ENCODE measurements around the gene GALK2. TPM values are rescaled to one million over a fixed set of nuclear protein-coding genes. Genes with fewer than 3 reads are reported as not detected.

Gene GALK2
- total RNA-seq, 1 experiment from 2014 or later, result 22.9 TPM

- TF ChIP-seq EZH2 (IDR thresholded peaks at IDR 0.05; ENCODE audit: borderline replicate concordance, low read depth, low read length, poor library complexity, severe bottlenecking) (no peak), CTCF (conservative IDR thresholded peaks at IDR 0.05; ENCODE audit: low read depth, low read length) (no peak)
- Histone ChIP-seq H3K9me3 (ENCODE audit: low read depth, low read length, poor library complexity, severe bottlenecking) (no peaks in the 10 kb centered on the region), H3K36me3 (ENCODE audit: insufficient read depth, low read length, poor library complexity, severe bottlenecking) (no peaks in the 10 kb centered on the region), H3K4me3 (ENCODE audit: low read depth, low read length, poor library complexity, severe bottlenecking) (no peak overlapping the region), H3K27ac (ENCODE audit: low read depth, low read length, poor library complexity, severe bottlenecking) (no peak overlapping the region), H3K27me3 (replicated peaks; ENCODE audit: insufficient read depth, low read depth, low read length, poor library complexity) (no peaks in the 10 kb centered on the region), H3K4me1 (ENCODE audit: insufficient read depth, low read length, poor library complexity, severe bottlenecking) (no peaks in the 10 kb centered on the region)
- BruUV-seq (replicated peaks), result no TSS peak
- ChIA-PET CTCF (no interaction called here), POLR2A (ENCODE audit: low non-redundant PET) (no interaction called here)
- intact Hi-C loops (cut with micrococcal nuclease; ENCODE audit: unreplicated experiment), result no loop called here
- DNase-seq (ENCODE audit: low spot score), result no peak
These were observed 17.6 kb downstream of the GALK2 start for GRCh38 chr15:49187549-49188245.

GRCh38 chr15:49188933-49189332, 18.9 kb downstream of the GALK2 start:
- DNase-seq (ENCODE audit: low spot score), result no peak
- intact Hi-C loops (cut with micrococcal nuclease; ENCODE audit: unreplicated experiment), result no loop called here
- POLR2A ChIA-PET (ENCODE audit: low non-redundant PET), result no interaction called here
- no peak for TF ChIP-seq EZH2 (IDR thresholded peaks at IDR 0.05; ENCODE audit: borderline replicate concordance, low read depth, low read length, poor library complexity, severe bottlenecking)
- no peak for TF ChIP-seq CTCF (conservative IDR thresholded peaks at IDR 0.05; ENCODE audit: low read depth, low read length)
- Histone ChIP-seq H3K9me3 (ENCODE audit: low read depth, low read length, poor library complexity, severe bottlenecking) (no peaks in the 10 kb centered on the region), H3K4me3 (ENCODE audit: low read depth, low read length, poor library complexity, severe bottlenecking) (no peak overlapping the region), H3K36me3 (ENCODE audit: insufficient read depth, low read length, poor library complexity, severe bottlenecking) (no peaks in the 10 kb centered on the region), H3K4me1 (ENCODE audit: insufficient read depth, low read length, poor library complexity, severe bottlenecking) (no peaks in the 10 kb centered on the region), H3K27ac (ENCODE audit: low read depth, low read length, poor library complexity, severe bottlenecking) (no peak overlapping the region), H3K27me3 (replicated peaks; ENCODE audit: insufficient read depth, low read depth, low read length, poor library complexity) (no peaks in the 10 kb centered on the region)
- CTCF ChIA-PET, result no interaction called here
- BruUV-seq (replicated peaks), result no TSS peak

- Histone ChIP-seq H3K4me3 (ENCODE audit: low read depth, low read length, poor library complexity, severe bottlenecking) (no peak overlapping the region), H3K27ac (ENCODE audit: low read depth, low read length, poor library complexity, severe bottlenecking) (no peak overlapping the region), H3K27me3 (replicated peaks; ENCODE audit: insufficient read depth, low read depth, low read length, poor library complexity) (no peaks in the 10 kb centered on the region), H3K36me3 (ENCODE audit: insufficient read depth, low read length, poor library complexity, severe bottlenecking) (no peaks in the 10 kb centered on the region), H3K4me1 (ENCODE audit: insufficient read depth, low read length, poor library complexity, severe bottlenecking) (no peaks in the 10 kb centered on the region), H3K9me3 (ENCODE audit: low read depth, low read length, poor library complexity, severe bottlenecking) (no peaks in the 10 kb centered on the region)
- ChIA-PET CTCF (no interaction called here), POLR2A (ENCODE audit: low non-redundant PET) (no interaction called here)
- TF ChIP-seq EZH2 (IDR thresholded peaks at IDR 0.05; ENCODE audit: borderline replicate concordance, low read depth, low read length, poor library complexity, severe bottlenecking) (no peak), CTCF (conservative IDR thresholded peaks at IDR 0.05; ENCODE audit: low read depth, low read length) (no peak)
- DNase-seq (ENCODE audit: low spot score), result no peak
- BruUV-seq (replicated peaks), result no TSS peak
- intact Hi-C loops (cut with micrococcal nuclease; ENCODE audit: unreplicated experiment), result no loop called here
These were observed 19.6 kb downstream of the GALK2 start for GRCh38 chr15:49189631-49190030.
